A549 (cell line): ENCODE data around the gene KCNIP3. TPM values are rescaled to one million over a fixed set of nuclear protein-coding genes. Genes with fewer than 3 reads are reported as not detected.

Experiments used
- ATAC-seq, 2 experiments: fragments of 200-7000 bp in 1 of 2; fragments of >200 bp in 1 of 2; cut with Nextera tagmentation in 1 of 2; cut with Tn5 transposase in 1 of 2; 3 replicates each; pipeline versions ENCODE4 v1.8.0 to v1.9.1; 2018 to 2020; ENCODE audit warnings: mild to moderate bottlenecking in 1 of 2, moderate library complexity in 1 of 2
- CTCF ChIA-PET: fragments of 300-600 bp; sonication (Branson Sonifier 250); formaldehyde crosslinking; extraction: SDS; loops from one replicate; lab custom pipeline; 2021; ENCODE audit warnings: antibody characterized with exemption, inconsistent platforms; lab: Yijun Ruan, JAX
- POLR2A ChIA-PET: fragments of 350-600 bp; formaldehyde crosslinking; extraction: SDS; loops from one replicate; lab custom pipeline; 2021; ENCODE audit warnings: antibody characterized with exemption, inconsistent platforms; lab: Yijun Ruan, JAX
- DNase-seq, 2 experiments: peaks; one replicate each; pipeline versions ENCODE4 v3.0.0 to v3.0.0-alpha.2; 2011 to 2016; ENCODE audit warnings: low read depth in 1 of 2, low spot score in 1 of 2
- FAIRE-seq: peaks from 2 replicates; lab custom pipeline; 2011; peaks lifted over from hg19 to GRCh38; lab: Jason Lieb, UNC
- H3K27ac ChIP-seq, 2 experiments: fragments of >200 bp; sonication (Bioruptor Twin); formaldehyde crosslinking; 3 replicates each; pipeline ENCODE4 v1.5.1; 2016 to 2017
- H3K4me1 ChIP-seq: fragments of >200 bp; sonication (Bioruptor Twin); formaldehyde crosslinking; 3 replicates; pipeline ENCODE4 v1.6.1; 2016
- H3K4me2 ChIP-seq: fragments of >200 bp; sonication (Bioruptor Twin); formaldehyde crosslinking; 3 replicates; pipeline ENCODE4 v1.6.1; 2016
- H3K4me3 ChIP-seq: fragments of >200 bp; sonication (Bioruptor Twin); formaldehyde crosslinking; 3 replicates; pipeline ENCODE4 v1.5.1; 2016
- H3K9me3 ChIP-seq: fragments of >200 bp; sonication (Bioruptor Twin); formaldehyde crosslinking; 3 replicates; pipeline ENCODE4 v1.6.1; 2016
- BCL3 ChIP-seq: fragments of >200 bp; sonication (Bioruptor Twin); formaldehyde crosslinking; IDR thresholded peaks from 3 replicates; pipeline ENCODE4 v1.6.1; 2016
- CBX2 ChIP-seq: fragments of 200-600 bp; sonication (generic); IDR thresholded peaks from 2 replicates; pipeline ENCODE4 v1.6.1; 2016; ENCODE audit warnings: low read depth, mild to moderate bottlenecking, borderline replicate concordance
- CBX8 ChIP-seq: fragments of 200-600 bp; sonication (generic); IDR thresholded peaks from 2 replicates; pipeline ENCODE4 v1.6.1; 2016
- CHD4 ChIP-seq: fragments of 200-600 bp; sonication (generic); IDR thresholded peaks from 2 replicates; pipeline ENCODE4 v1.6.1; 2016; ENCODE audit warnings: antibody characterized with exemption, mild to moderate bottlenecking, borderline replicate concordance
- CTCF ChIP-seq: fragments of >200 bp; sonication (Bioruptor Twin); formaldehyde crosslinking; IDR thresholded peaks from 3 replicates; pipeline ENCODE4 v1.5.1; 2016
- EHF ChIP-seq: fragments of 250-450 bp; sonication (Bioruptor Pico); IDR thresholded peaks from 2 replicates; pipeline ENCODE4 v1.5.0; 2020; ENCODE audit warnings: mild to moderate bottlenecking
- EP300 ChIP-seq, 2 experiments: fragments of >200 bp; sonication (Bioruptor Twin); formaldehyde crosslinking; IDR thresholded peaks; 2 replicates in 1 of 2; 3 replicates in 1 of 2; pipeline ENCODE4 v1.6.1; 2016 to 2017
- ESRRA ChIP-seq: fragments of 150-350 bp; IDR thresholded peaks from 2 replicates; pipeline ENCODE4 v1.6.1; 2014; ENCODE audit warnings: mild to moderate bottlenecking, low read length, borderline replicate concordance
- FOSB ChIP-seq: fragments of 250-450 bp; sonication (Bioruptor Pico); IDR thresholded peaks from 2 replicates; pipeline ENCODE4 v1.5.0; 2020; ENCODE audit warnings: mild to moderate bottlenecking, moderate library complexity
- FOSL2 ChIP-seq, 2 experiments: fragments of 450-650 bp in 1 of 2; fragments of >200 bp in 1 of 2; sonication (Bioruptor Twin) in 1 of 2; formaldehyde crosslinking; IDR thresholded peaks; 2 replicates each; pipeline versions ENCODE4 v1.5.0 to v1.6.1; 2016 to 2020; ENCODE audit warnings: mild to moderate bottlenecking in 1 of 2, moderate library complexity in 1 of 2
- GATA3 ChIP-seq: IDR thresholded peaks from 2 replicates; pipeline ENCODE4 v1.6.1; 2012; ENCODE audit warnings: borderline replicate concordance
- HDAC2 ChIP-seq: fragments of 200-600 bp; sonication (generic); IDR thresholded peaks from 2 replicates; pipeline ENCODE4 v1.6.1; 2016
- HMGXB4 ChIP-seq: fragments of 250-450 bp; sonication (Bioruptor Pico); IDR thresholded peaks from 2 replicates; pipeline ENCODE4 v1.5.0; 2021; ENCODE audit warnings: mild to moderate bottlenecking, moderate library complexity, borderline replicate concordance
- KDM5A ChIP-seq: fragments of 200-600 bp; sonication (generic); IDR thresholded peaks from 2 replicates; pipeline ENCODE4 v1.6.1; 2016; ENCODE audit warnings: antibody characterized with exemption, mild to moderate bottlenecking
- MYC ChIP-seq: IDR thresholded peaks from 2 replicates; pipeline ENCODE4 v1.6.1; 2012; ENCODE audit warnings: mild to moderate bottlenecking, inconsistent platforms, low read length, improper control_type of control experiment, borderline replicate concordance
- NFE2L2 ChIP-seq: fragments of 150-350 bp; conservative IDR thresholded peaks from 2 replicates; pipeline ENCODE4 v1.6.1; 2014; ENCODE audit warnings: low read length
- NPAS2 ChIP-seq: fragments of 250-450 bp; sonication (Bioruptor Pico); IDR thresholded peaks from 2 replicates; pipeline ENCODE4 v1.8.0; 2022; ENCODE audit warnings: mild to moderate bottlenecking, moderate library complexity, borderline replicate concordance
- PBX3 ChIP-seq: IDR thresholded peaks from 2 replicates; pipeline ENCODE4 v1.6.1; 2012
- POLR2A ChIP-seq: IDR thresholded peaks from 2 replicates; pipeline ENCODE4 v1.6.1; 2012; ENCODE audit warnings: mild to moderate bottlenecking, low read length
- POLR2AphosphoS2 ChIP-seq: conservative IDR thresholded peaks from 2 replicates; pipeline ENCODE4 v1.6.1; 2012; ENCODE audit warnings: low read length, improper control_type of control experiment, inconsistent platforms
- RAD21 ChIP-seq, 2 experiments: fragments of >200 bp in 1 of 2; sonication (Bioruptor Twin) in 1 of 2; formaldehyde crosslinking in 1 of 2; IDR thresholded peaks in 1 of 2; conservative IDR thresholded peaks in 1 of 2; 2 replicates in 1 of 2; 3 replicates in 1 of 2; pipeline ENCODE4 v1.6.1; 2012 to 2018; ENCODE audit warnings: inconsistent platforms in 1 of 2
- RARB ChIP-seq: fragments of 250-450 bp; sonication (Bioruptor Pico); IDR thresholded peaks from 2 replicates; pipeline ENCODE4 v1.8.0; 2021; ENCODE audit warnings: mild to moderate bottlenecking, moderate library complexity
- RFX5 ChIP-seq: fragments of 450-650 bp; IDR thresholded peaks from 2 replicates; pipeline ENCODE4 v1.7.1; 2014; ENCODE audit warnings: antibody characterized with exemption, mild to moderate bottlenecking, moderate library complexity
- SREBF2 ChIP-seq: fragments of 450-650 bp; IDR thresholded peaks from 2 replicates; pipeline ENCODE4 v1.6.1; 2014; ENCODE audit warnings: mild to moderate bottlenecking, moderate library complexity
- USF2 ChIP-seq: fragments of 450-650 bp; IDR thresholded peaks from 2 replicates; pipeline ENCODE4 v1.6.1; 2014; ENCODE audit warnings: antibody characterized with exemption
- ZNF302 ChIP-seq: fragments of 250-450 bp; sonication (Bioruptor Pico); IDR thresholded peaks from 2 replicates; pipeline ENCODE4 v1.9.0; 2021; ENCODE audit warnings: inconsistent platforms, mild to moderate bottlenecking, moderate library complexity
- ZSCAN20 ChIP-seq: fragments of 250-450 bp; sonication (Bioruptor Pico); IDR thresholded peaks from 2 replicates; pipeline ENCODE4 v1.8.0; 2022; ENCODE audit warnings: mild to moderate bottlenecking, moderate library complexity
- WGBS: methylation state at CpG from one replicate; pipeline ENCODE4 v1.1.6; 2017; ENCODE audit errors: missing lambda C conversion rate; 5-methylcytosine and 5-hydroxymethylcytosine counted together
- polyA plus RNA-seq, 4 experiments: library from polyadenylated mRNA; depleted of rRNA in 3 of 4; stranded (reverse); fragments of >200 nt; fragmentation: RNase III in 1 of 4; extraction: RNeasy Plus Mini Kit Qiagen cat#74134 plus additional on column Dnase treatment in 1 of 4; gene quantifications; 2 replicates in 3 of 4; 3 replicates in 1 of 4; pipeline ENCODE4 v1.2.3, GENCODE V29; 2011 to 2017

The KCNIP3 gene
- polyA plus RNA-seq, 2 of the 4 experiments (the other 2 are of a cell fraction), result 0.13 to 0.84 TPM

GRCh38 chr2:95333056-95333455 is 35.9 kb downstream of the KCNIP3 start:
- 22% methylated on average over 7 of the region's 7 CpGs for WGBS
- H3K4me1 ChIP-seq, result no peaks in the 10 kb centered on the region
- no peak overlapping the region for H3K4me2 ChIP-seq
- ATAC-seq (no peak), FAIRE-seq (no peak), DNase-seq (no peak)
- CTCF ChIA-PET, result interaction anchor here (4.2 kb wide), 1 partner anchor 12 kb away, joined by 27 read pairs; no protein-coding TSS in a partner anchor
- H3K27ac ChIP-seq, result no peak overlapping the region
- TF ChIP-seq EP300 (IDR thresholded peaks at IDR 0.05) (no peak), NPAS2 (CRISPR knock-in tag) (no peak), FOSL2 (IDR thresholded peaks at IDR 0.05) (no peak), FOSL2 (CRISPR knock-in tag; IDR thresholded peaks at IDR 0.05) (no peak), NFE2L2 (no peak), HMGXB4 (no peak), FOSB (CRISPR knock-in tag) (no peak), PBX3 (no peak), POLR2A (no peak), CTCF (no peak), ESRRA (no peak), POLR2AphosphoS2 (no peak), ZNF302 (CRISPR knock-in tag) (no peak), BCL3 (no peak), SREBF2 (no peak), GATA3 (no peak), MYC (no peak), USF2 (no peak)
- no peak overlapping the region for H3K4me3 ChIP-seq
- POLR2A ChIA-PET, result no interaction called here
- peaks cover 3% of the 10 kb centered on the region; the same call in 1 of the 3 replicates for H3K9me3 ChIP-seq

- no peak for DNase-seq
- ATAC-seq, result no peak
- H3K4me2 ChIP-seq, result no peak overlapping the region
- POLR2A ChIA-PET, result no interaction called here
- CTCF ChIA-PET, result interaction anchor here (0.8 to 4.2 kb wide), 3 partner anchors 11 to 219 kb away, joined by 3 to 27 read pairs (median 3); no protein-coding TSS in a partner anchor
- H3K9me3 ChIP-seq, result peaks cover 3% of the 10 kb centered on the region; the same call in 1 of the 3 replicates
- WGBS, result 31% methylated on average over 11 of the region's 11 CpGs
- H3K4me3 ChIP-seq, result no peak overlapping the region
- FAIRE-seq, result no peak
- no peak overlapping the region for H3K27ac ChIP-seq
- no peaks in the 10 kb centered on the region for H3K4me1 ChIP-seq
- TF ChIP-seq ZSCAN20 (no peak), EHF (CRISPR knock-in tag) (no peak), CBX8 (no peak), CBX2 (no peak), ZNF302 (CRISPR knock-in tag) (no peak), RAD21 (conservative IDR thresholded peaks at IDR 0.05 in 1 of 2, IDR thresholded peaks at IDR 0.05 in 1 of 2) (no peak), POLR2AphosphoS2 (no peak), USF2 (no peak), RFX5 (no peak), KDM5A (no peak), RARB (CRISPR knock-in tag) (no peak), CHD4 (no peak), HDAC2 (no peak)
These were observed 36.8 kb downstream of the KCNIP3 start for GRCh38 chr2:95333888-95334338.
